ENCODE results near the gene NOP14. TPM values are rescaled to one million over a fixed set of nuclear protein-coding genes. Genes with fewer than 3 reads are reported as not detected.

Gene NOP14
- total RNA-seq, 2 experiments from 2014 or later, result 21.8 TPM

DNA sequence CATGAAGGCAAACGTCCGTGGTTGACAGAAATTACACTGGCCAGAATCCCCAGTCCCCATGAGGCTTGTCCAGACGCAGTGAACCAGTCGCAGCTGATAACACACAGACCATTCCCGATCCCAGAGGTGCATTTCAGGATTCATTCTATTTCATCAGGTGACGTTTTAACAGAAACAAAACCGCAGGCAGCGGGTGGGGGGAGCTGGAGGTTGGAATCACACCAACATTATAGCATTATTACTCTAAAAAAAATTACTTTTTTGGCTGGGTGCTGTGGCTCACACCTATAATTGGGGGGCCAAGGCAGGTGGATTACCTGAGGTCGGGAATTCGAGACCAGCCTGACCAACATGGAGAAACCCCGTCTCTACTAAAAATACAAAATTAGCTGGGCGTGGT is 25.2 kb downstream of the NOP14 start:
- no peaks in the 10 kb centered on the region for H3K27me3 Mint-ChIP-seq
- Histone ChIP-seq H3K27me3 (ENCODE audit: control insufficient read depth in 1 of 2, insufficient read depth in 2 of 2, low read length in 2 of 2) (no peaks in the 10 kb centered on the region), H3K4me1 (ENCODE audit: insufficient read depth, low read length) (peaks cover 71% of the 10 kb centered on the region), H3K27ac (ENCODE audit: low read depth in 1 of 2, low read length in 2 of 2) (no peak overlapping the region), H3K4me3 (ENCODE audit: low read length) (no peak overlapping the region), H3K9me3 (ENCODE audit: control insufficient read depth in 1 of 2, insufficient read depth in 1 of 2, low read length in 2 of 2) (no peaks in the 10 kb centered on the region), H3K36me3 (ENCODE audit: insufficient read depth, low read length) (peaks cover 53% of the 10 kb centered on the region)
- intact Hi-C loops (cut with DNase I, micrococcal nuclease), result loop anchor here (2.0 to 10.0 kb wide), 2 partner anchors 25 to 673 kb away; partner anchors contain the start of genes GRK4 (in 1 of the 2), MXD4 (in 1 of the 2) and NOP14 (in 1 of the 2)
- ChIA-PET POLR2A (interaction anchor here (4.1 kb wide), 1 partner anchor 24 kb away, joined by 51 read pairs; the partner anchor contains the start of genes GRK4 and NOP14), CTCF (no interaction called here)
- no peak overlapping the region for H3K4me3 Mint-ChIP-seq
- ATAC-seq (ENCODE audit: poor library complexity) (no peak), DNase-seq (no peak)
- H3K9me3 Mint-ChIP-seq, result no peaks in the 10 kb centered on the region
- peaks cover 77% of the 10 kb centered on the region for H3K36me3 Mint-ChIP-seq (ENCODE audit: low read depth)
- peaks cover 26% of the 10 kb centered on the region for H3K4me1 Mint-ChIP-seq (ENCODE audit: low read depth)
- H3K27ac Mint-ChIP-seq, result peak overlapping the region; percentile 94
- TF ChIP-seq, protein P1, sequence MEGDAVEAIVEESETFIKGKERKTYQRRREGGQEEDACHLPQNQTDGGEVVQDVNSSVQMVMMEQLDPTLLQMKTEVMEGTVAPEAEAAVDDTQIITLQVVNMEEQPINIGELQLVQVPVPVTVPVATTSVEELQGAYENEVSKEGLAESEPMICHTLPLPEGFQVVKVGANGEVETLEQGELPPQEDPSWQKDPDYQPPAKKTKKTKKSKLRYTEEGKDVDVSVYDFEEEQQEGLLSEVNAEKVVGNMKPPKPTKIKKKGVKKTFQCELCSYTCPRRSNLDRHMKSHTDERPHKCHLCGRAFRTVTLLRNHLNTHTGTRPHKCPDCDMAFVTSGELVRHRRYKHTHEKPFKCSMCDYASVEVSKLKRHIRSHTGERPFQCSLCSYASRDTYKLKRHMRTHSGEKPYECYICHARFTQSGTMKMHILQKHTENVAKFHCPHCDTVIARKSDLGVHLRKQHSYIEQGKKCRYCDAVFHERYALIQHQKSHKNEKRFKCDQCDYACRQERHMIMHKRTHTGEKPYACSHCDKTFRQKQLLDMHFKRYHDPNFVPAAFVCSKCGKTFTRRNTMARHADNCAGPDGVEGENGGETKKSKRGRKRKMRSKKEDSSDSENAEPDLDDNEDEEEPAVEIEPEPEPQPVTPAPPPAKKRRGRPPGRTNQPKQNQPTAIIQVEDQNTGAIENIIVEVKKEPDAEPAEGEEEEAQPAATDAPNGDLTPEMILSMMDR (IDR thresholded peaks at IDR 0.05), result no peak

- Mint-ChIP-seq H3K4me3 (peak overlapping the region; percentile 93), H3K27me3 (no peaks in the 10 kb centered on the region), H3K36me3 (ENCODE audit: low read depth) (peaks cover 72% of the 10 kb centered on the region), H3K9me3 (no peaks in the 10 kb centered on the region), H3K4me1 (ENCODE audit: low read depth) (peaks cover 31% of the 10 kb centered on the region), H3K27ac (peak overlapping the region; percentile 94)
- peak in 2 of 14 experiments; percentile 61 to 71 for DNase-seq
- TF ChIP-seq, protein P1 (IDR thresholded peaks at IDR 0.05), result no peak
- Histone ChIP-seq H3K9me3 (ENCODE audit: control insufficient read depth in 1 of 2, insufficient read depth in 1 of 2, low read length in 2 of 2) (no peaks in the 10 kb centered on the region), H3K4me3 (ENCODE audit: low read length) (no peak overlapping the region), H3K4me1 (ENCODE audit: insufficient read depth, low read length) (peaks cover 71% of the 10 kb centered on the region), H3K27me3 (ENCODE audit: control insufficient read depth in 1 of 2, insufficient read depth in 2 of 2, low read length in 2 of 2) (no peaks in the 10 kb centered on the region), H3K36me3 (ENCODE audit: insufficient read depth, low read length) (peaks cover 47% of the 10 kb centered on the region), H3K27ac (ENCODE audit: low read depth in 1 of 2, low read length in 2 of 2) (peak overlapping the region in 1 of 2 donors; percentile 87)
- no peak for ATAC-seq (ENCODE audit: poor library complexity)
- intact Hi-C loops (cut with DNase I, micrococcal nuclease), result loop anchor here (2.0 to 10.0 kb wide), 2 partner anchors 25 to 673 kb away; partner anchors contain the start of genes GRK4 (in 1 of the 2), MXD4 (in 1 of the 2) and NOP14 (in 1 of the 2)
- ChIA-PET POLR2A (interaction anchor here (0.6 to 4.1 kb wide), 3 partner anchors 25 to 181 kb away, joined by 3 to 51 read pairs (median 9); partner anchors contain the start of genes GRK4, NOP14 and TNIP2), CTCF (interaction anchor here (1.2 kb wide), 1 partner anchor 19 kb away, joined by 5 read pairs; no protein-coding TSS in a partner anchor)
These were observed 25.9 kb downstream of the NOP14 start for GRCh38 chr4:2937146-2937857.

GRCh38 chr4:2936773-2937145 is 26.4 kb downstream of the NOP14 start:
- intact Hi-C loops (cut with DNase I, micrococcal nuclease), result loop anchor here (2.0 to 10.0 kb wide), 2 partner anchors 26 to 672 kb away; partner anchors contain the start of genes GRK4 (in 1 of the 2), MXD4 (in 1 of the 2) and NOP14 (in 1 of the 2)
- ATAC-seq (ENCODE audit: poor library complexity) (no peak), DNase-seq (peak in 6 of 14 experiments; percentile 25 to 70 (median 48))
- Mint-ChIP-seq H3K36me3 (ENCODE audit: low read depth) (peaks cover 69% of the 10 kb centered on the region), H3K27me3 (no peaks in the 10 kb centered on the region), H3K27ac (peak overlapping the region; percentile 94), H3K9me3 (no peaks in the 10 kb centered on the region), H3K4me1 (ENCODE audit: low read depth) (peaks cover 37% of the 10 kb centered on the region), H3K4me3 (peak overlapping the region; percentile 93)
- peaks cover 47% of the 10 kb centered on the region for H3K36me3 ChIP-seq (ENCODE audit: insufficient read depth, low read length)
- ChIA-PET CTCF (interaction anchor here (0.9 to 1.2 kb wide), 2 partner anchors 18 to 19 kb away, joined by 4 to 5 read pairs; no protein-coding TSS in a partner anchor), POLR2A (interaction anchor here (0.6 to 4.1 kb wide), 5 partner anchors 18 to 181 kb away, joined by 3 to 51 read pairs (median 13); partner anchors contain the start of genes GRK4, NOP14 and TNIP2)
- TF ChIP-seq, protein P1 (IDR thresholded peaks at IDR 0.05), result no peak
- peak overlapping the region; percentile 49 to 87 for H3K27ac ChIP-seq (ENCODE audit: low read depth in 1 of 2, low read length in 2 of 2)
- peaks cover 71% of the 10 kb centered on the region for H3K4me1 ChIP-seq (ENCODE audit: insufficient read depth, low read length)
- no peak overlapping the region for H3K4me3 ChIP-seq (ENCODE audit: low read length)
- H3K9me3 ChIP-seq (ENCODE audit: control insufficient read depth in 1 of 2, insufficient read depth in 1 of 2, low read length in 2 of 2), result no peaks in the 10 kb centered on the region
- no peaks in the 10 kb centered on the region for H3K27me3 ChIP-seq (ENCODE audit: control insufficient read depth in 1 of 2, insufficient read depth in 2 of 2, low read length in 2 of 2)

All from CD4-positive, alpha-beta T cell (primary cell).